SK-N-SH (cell line): ENCODE measurements around the gene LILRB4. TPM values are rescaled to one million over a fixed set of nuclear protein-coding genes. Genes with fewer than 3 reads are reported as not detected.

Experiments
- CTCF ChIA-PET: fragments of 300-600, 350-600 bp; formaldehyde crosslinking; extraction: SDS; loops from one replicate; lab custom pipeline; 2021; lab: Yijun Ruan, JAX
- POLR2A ChIA-PET: fragments of 350-600 bp; sonication (Branson Sonifier 250); formaldehyde crosslinking; extraction: SDS; loops from one replicate; lab custom pipeline; 2020; ENCODE audit warnings: antibody characterized with exemption, inconsistent platforms; lab: Yijun Ruan, JAX
- DNase-seq: peaks from one replicate; pipeline ENCODE4 v3.0.0; 2012
- H2AFZ ChIP-seq: fragments of 200-600 bp; sonication (generic); 2 replicates; pipeline ENCODE4 v1.8.1; 2016; ENCODE audit warnings: antibody characterized with exemption, mild to moderate bottlenecking, low read depth
- H3F3A ChIP-seq: fragments of 200-600 bp; sonication (generic); replicated peaks from 2 replicates; pipeline ENCODE3; 2016; ENCODE audit warnings: antibody characterized with exemption, mild to moderate bottlenecking; ENCODE audit not compliant: insufficient read depth
- H3K27ac ChIP-seq, 2 experiments: fragments of 200-500 bp in 1 of 2; fragments of 200-600 bp in 1 of 2; sonication (Bioruptor generic) in 1 of 2; sonication (generic), shearing (Covaris generic) in 1 of 2; 2 replicates each; pipeline versions ENCODE4 v1.5.1 to v1.6.1; 2014 to 2016; ENCODE audit warnings: low read depth in 2 of 2, inconsistent platforms in 1 of 2, low read length in 1 of 2, mild to moderate bottlenecking in 1 of 2, mixed read lengths in 1 of 2
- H3K27me3 ChIP-seq: fragments of 200-600 bp; sonication (generic), shearing (Covaris generic); 2 replicates; pipeline ENCODE4 v1.6.1; 2016; ENCODE audit warnings: mixed run types; ENCODE audit not compliant: insufficient read depth
- H3K36me3 ChIP-seq, 2 experiments: fragments of 200-500 bp in 1 of 2; fragments of 200-600 bp in 1 of 2; sonication (Bioruptor generic) in 1 of 2; sonication (generic) in 1 of 2; replicated peaks in 1 of 2; 2 replicates each; pipeline versions ENCODE3 to v1.5.1; 2014 to 2016; ENCODE audit warnings: low read length in 1 of 2, mild to moderate bottlenecking in 1 of 2; ENCODE audit not compliant: insufficient read depth in 2 of 2, control insufficient read depth in 1 of 2
- H3K4me1 ChIP-seq, 2 experiments: fragments of 200-500 bp in 1 of 2; fragments of 200-600 bp in 1 of 2; sonication (Bioruptor generic) in 1 of 2; sonication (generic), shearing (Covaris generic) in 1 of 2; 2 replicates each; pipeline versions ENCODE4 v1.5.1 to v1.6.1; 2014 to 2016; ENCODE audit warnings: low read depth in 1 of 2, low read length in 1 of 2, mixed run types in 1 of 2; ENCODE audit not compliant: insufficient read depth in 2 of 2, control insufficient read depth in 1 of 2
- H3K4me2 ChIP-seq: fragments of 200-600 bp; sonication (generic), shearing (Covaris generic); 2 replicates; pipeline ENCODE4 v1.6.1; 2017; ENCODE audit warnings: mixed run types
- H3K4me3 ChIP-seq, 2 experiments: fragments of 200-500 bp in 1 of 2; fragments of 200-600 bp in 1 of 2; sonication (Bioruptor generic) in 1 of 2; sonication (generic), shearing (Covaris generic) in 1 of 2; 2 replicates each; pipeline versions ENCODE4 v1.5.1 to v1.8.1; 2014 to 2016; ENCODE audit warnings: low read depth in 2 of 2, inconsistent platforms in 1 of 2, low read length in 1 of 2, mild to moderate bottlenecking in 1 of 2, mixed read lengths in 1 of 2, moderate library complexity in 1 of 2
- H3K79me2 ChIP-seq: fragments of 200-600 bp; sonication (generic); 2 replicates; pipeline ENCODE4 v1.8.1; 2017; ENCODE audit warnings: mild to moderate bottlenecking; ENCODE audit not compliant: insufficient read depth
- H3K9ac ChIP-seq: fragments of 200-600 bp; sonication (generic); 2 replicates; pipeline ENCODE4 v1.6.1; 2017; ENCODE audit warnings: mixed run types
- H3K9me2 ChIP-seq: fragments of 200-600 bp; sonication (generic); 2 replicates; pipeline ENCODE4 v1.6.1; 2017; ENCODE audit warnings: mixed run types
- H3K9me3 ChIP-seq: fragments of 200-600 bp; sonication (generic); 2 replicates; pipeline ENCODE4 v1.6.1; 2017; ENCODE audit warnings: mixed run types, mild to moderate bottlenecking, moderate library complexity
- H4K20me1 ChIP-seq: fragments of 200-600 bp; sonication (generic); 2 replicates; pipeline ENCODE4 v1.6.1; 2017; ENCODE audit warnings: mild to moderate bottlenecking, mixed run types; ENCODE audit not compliant: insufficient read depth
- CTCF ChIP-seq: fragments of 200-600 bp; sonication (generic); IDR thresholded peaks from 2 replicates; pipeline ENCODE4 v1.6.1; 2017; ENCODE audit warnings: antibody characterized with exemption, mild to moderate bottlenecking, moderate library complexity
- ELF1 ChIP-seq: IDR thresholded peaks from 2 replicates; pipeline ENCODE4 v1.4.0; 2012
- EP300 ChIP-seq, 2 experiments: IDR thresholded peaks; 2 replicates each; pipeline versions ENCODE4 v1.4.0 to v1.6.1; 2012; ENCODE audit warnings: borderline replicate concordance in 1 of 2, low read depth in 1 of 2, low read length in 1 of 2
- FOSL2 ChIP-seq: IDR thresholded peaks from 2 replicates; pipeline ENCODE4 v1.4.0; 2012; ENCODE audit warnings: low read depth, mild to moderate bottlenecking, moderate library complexity, borderline replicate concordance
- FOXM1 ChIP-seq: IDR thresholded peaks from 2 replicates; pipeline ENCODE4 v1.4.0; 2012; ENCODE audit warnings: low read depth, mild to moderate bottlenecking
- IRF3 ChIP-seq: fragments of 150-350 bp; IDR thresholded peaks from 2 replicates; pipeline ENCODE4 v1.6.1; 2016; ENCODE audit warnings: mild to moderate bottlenecking, low read depth, low read length
- MXI1 ChIP-seq: IDR thresholded peaks from 2 replicates; pipeline ENCODE4 v1.6.1; 2012; ENCODE audit warnings: mild to moderate bottlenecking, low read depth, low read length, improper control_type of control experiment
- NFIC ChIP-seq: IDR thresholded peaks from 2 replicates; pipeline ENCODE4 v1.4.0; 2012; ENCODE audit warnings: borderline replicate concordance
- NRF1 ChIP-seq: IDR thresholded peaks from 2 replicates; pipeline ENCODE4 v1.6.1; 2012; ENCODE audit warnings: low read depth, mild to moderate bottlenecking, low read length
- TAF1 ChIP-seq: IDR thresholded peaks from 2 replicates; pipeline ENCODE4 v1.6.1; 2012; ENCODE audit warnings: low read depth, mild to moderate bottlenecking, low read length, moderate library complexity, borderline replicate concordance
- USF2 ChIP-seq: fragments of 150-350 bp; IDR thresholded peaks from 2 replicates; pipeline ENCODE4 v1.6.1; 2017; ENCODE audit warnings: antibody characterized with exemption, low read length, low read depth, borderline replicate concordance
- WGBS: methylation state at CpG from one replicate; pipeline ENCODE4 v1.1.6; 2017; ENCODE audit warnings: low lambda C conversion rate; 5-methylcytosine and 5-hydroxymethylcytosine counted together
- polyA plus RNA-seq, 3 experiments: library from polyadenylated mRNA; depleted of rRNA; stranded (reverse); fragments of >200 nt; gene quantifications; 2 replicates each; pipeline ENCODE4 v1.2.3, GENCODE V29; 2012

LILRB4 gene
- polyA plus RNA-seq, 1 of the 3 experiments (the other 2 are of a cell fraction): not detected

- CTCF ChIA-PET: no interaction called here
- 14% methylated on average over 10 of the region's 12 CpGs for WGBS
- no peaks in the 10 kb centered on the region for H3K36me3 ChIP-seq
These were observed 4.4 kb downstream of the LILRB4 start for GRCh38 chr19:54667217-54667616.

GRCh38 chr19:54668353-54668752, 5.6 kb downstream of the LILRB4 start:
- Histone ChIP-seq H3K9me2 (no peaks in the 10 kb centered on the region), H4K20me1 (no peaks in the 10 kb centered on the region), H3K9me3 (no peaks in the 10 kb centered on the region), H3F3A (no peaks in the 10 kb centered on the region), H3K27ac (no peak overlapping the region), H3K4me1 (no peaks in the 10 kb centered on the region), H3K9ac (no peak overlapping the region), H3K79me2 (no peaks in the 10 kb centered on the region), H3K27me3 (no peaks in the 10 kb centered on the region; the same call in 1 of the 2 replicates), H3K4me3 (no peak overlapping the region), H2AFZ (no peak overlapping the region), H3K4me2 (no peak overlapping the region), H3K36me3 (no peaks in the 10 kb centered on the region)
- no peak for TF ChIP-seq NFIC
- no peak for TF ChIP-seq EP300 (IDR thresholded peaks at IDR 0.05; ENCODE audit: borderline replicate concordance in 1 of 2, low read depth in 1 of 2, low read length in 1 of 2)
- no peak for TF ChIP-seq FOXM1
- TF ChIP-seq MXI1: no peak
- no peak for DNase-seq
- ChIA-PET CTCF (interaction anchor here (1.4 kb wide), 1 partner anchor 16 kb away, joined by 4 read pairs; no protein-coding TSS in a partner anchor), POLR2A (no interaction called here)
- WGBS: 3% methylated on average over 1 of the region's 1 CpG

More at GRCh38 chr19:54667217-54667616, 4.4 kb downstream of the LILRB4 start:
- Histone ChIP-seq H3K9me2 (no peaks in the 10 kb centered on the region), H3K79me2 (no peaks in the 10 kb centered on the region), H2AFZ (no peak overlapping the region), H4K20me1 (no peaks in the 10 kb centered on the region), H3K4me3 (no peak overlapping the region), H3F3A (no peaks in the 10 kb centered on the region), H3K27ac (no peak overlapping the region), H3K27me3 (peaks cover 7% of the 10 kb centered on the region; the same call in 1 of the 2 replicates), H3K4me2 (no peak overlapping the region), H3K9ac (no peak overlapping the region), H3K9me3 (no peaks in the 10 kb centered on the region), H3K4me1 (no peaks in the 10 kb centered on the region)
- POLR2A ChIA-PET: no interaction called here
- TF ChIP-seq TAF1: no peak
- no peak for DNase-seq

GRCh38 chr19:54670576-54671357, 8.0 kb downstream of the LILRB4 start:
- Histone ChIP-seq H3K4me3 (no peak overlapping the region), H3K4me1 (no peaks in the 10 kb centered on the region), H3K27me3 (no peaks in the 10 kb centered on the region; the same call in 1 of the 2 replicates), H3K36me3 (no peaks in the 10 kb centered on the region), H3K4me2 (no peak overlapping the region), H2AFZ (no peak overlapping the region), H3F3A (no peaks in the 10 kb centered on the region), H3K9me3 (no peaks in the 10 kb centered on the region), H3K27ac (no peak overlapping the region), H3K9ac (no peak overlapping the region)
- DNase-seq: no peak
- ChIA-PET POLR2A (no interaction called here), CTCF (interaction anchor here (1.4 to 6.1 kb wide), 2 partner anchors 12 to 18 kb away, joined by 4 to 48 read pairs; no protein-coding TSS in a partner anchor)
- 0% methylated on average over 3 of the region's 3 CpGs for WGBS
- TF ChIP-seq USF2 (no peak), NRF1 (no peak), ELF1 (no peak), CTCF (no peak), FOSL2 (no peak), IRF3 (no peak)
- TF ChIP-seq, all 33 proteins: peak for 0
- H4K20me1 ChIP-seq: no peaks in the 10 kb centered on the region
- H3K79me2 ChIP-seq: no peaks in the 10 kb centered on the region
- no peaks in the 10 kb centered on the region for H3K9me2 ChIP-seq
